ENCODE data around the gene EML3.
"Not testable (repeated sequence)": the region's sequence is repeated elsewhere in the genome, so short reads cannot be mapped to it uniquely, and the experiment has no call there.

EML3 gene

DNA sequence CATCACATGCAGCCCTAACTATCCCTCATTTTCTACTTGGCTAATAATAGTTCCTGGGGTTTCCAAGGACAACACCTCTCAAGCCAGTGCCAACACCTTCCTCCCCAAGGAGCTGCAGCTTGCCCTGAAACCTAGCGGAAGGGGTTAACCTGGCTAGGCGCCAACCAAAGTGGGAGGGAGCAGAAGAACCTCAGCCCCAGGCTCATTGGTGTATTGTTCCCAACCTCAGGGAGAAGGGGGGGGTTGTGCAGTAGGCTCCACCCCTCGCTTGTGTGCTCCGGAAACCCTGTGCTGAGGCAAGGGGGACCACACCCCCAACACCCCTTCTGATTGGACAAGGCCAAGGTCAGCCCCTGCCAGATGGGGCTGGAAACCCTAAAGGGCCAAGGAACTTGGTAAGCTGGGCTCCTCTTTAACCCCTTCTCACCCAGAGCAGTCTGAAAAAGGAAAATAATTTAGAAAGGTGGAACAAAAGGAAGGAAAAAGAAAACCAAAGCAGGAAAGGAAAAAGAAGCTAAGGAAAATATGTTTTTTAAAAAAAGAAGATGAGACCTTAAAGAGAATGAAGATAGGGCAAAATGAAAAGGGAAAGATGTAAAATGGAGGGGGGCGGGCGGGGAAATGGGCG, 13.4 kb downstream of the EML3 start:
- DNase-seq: peak; percentile 43

DNA sequence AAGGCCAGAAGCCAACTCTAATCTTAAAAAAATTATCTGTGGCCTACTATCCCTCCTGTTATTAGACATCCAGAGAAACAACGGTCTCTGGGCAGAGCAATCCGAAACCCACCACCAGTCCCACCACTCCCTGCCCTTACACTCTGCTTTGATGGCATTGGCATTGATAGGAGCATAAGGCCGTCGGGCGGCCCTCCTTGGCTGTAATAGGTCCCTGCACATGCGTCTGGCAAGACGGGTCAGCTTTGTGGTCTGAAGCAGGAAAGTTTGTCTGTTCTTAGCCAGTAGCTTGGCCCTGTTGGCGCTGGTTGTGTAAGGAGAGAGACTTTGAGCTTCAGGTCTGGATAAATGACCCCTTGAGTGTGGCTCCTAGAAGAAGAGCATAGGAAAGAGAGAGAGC, 17.5 kb downstream of the EML3 start:
- no peak for DNase-seq

DNA sequence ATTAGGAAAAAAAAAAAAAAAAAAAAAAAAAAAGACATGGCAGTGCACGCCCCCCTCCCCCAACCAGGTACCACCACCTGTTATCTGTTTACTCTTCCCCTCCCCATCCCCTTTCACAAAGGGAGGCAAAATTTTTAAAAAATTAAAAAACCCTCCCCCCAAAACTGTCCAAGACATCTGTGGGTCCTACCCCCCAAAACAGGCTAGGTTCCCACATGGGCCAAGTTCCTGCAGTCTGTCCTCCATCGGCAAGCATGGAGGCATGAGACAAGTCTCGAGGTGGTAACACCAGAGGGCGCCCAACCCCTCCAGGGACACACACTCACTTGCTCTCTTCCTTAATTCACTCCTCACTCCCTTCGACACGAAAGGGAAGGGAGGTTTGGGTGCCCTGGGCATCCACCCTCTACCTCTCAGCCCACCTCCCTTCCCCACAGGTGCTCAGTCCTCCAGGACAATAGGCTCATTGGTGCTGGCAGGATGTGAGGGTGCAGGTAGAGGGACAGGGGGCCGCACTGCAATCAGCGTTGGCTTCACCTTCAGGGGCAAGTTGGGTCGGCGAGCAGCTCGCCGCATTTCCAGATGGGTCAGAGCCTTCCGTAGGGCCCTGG, 19.0 kb downstream of the EML3 start:
- DNase-seq: no peak

DNA sequence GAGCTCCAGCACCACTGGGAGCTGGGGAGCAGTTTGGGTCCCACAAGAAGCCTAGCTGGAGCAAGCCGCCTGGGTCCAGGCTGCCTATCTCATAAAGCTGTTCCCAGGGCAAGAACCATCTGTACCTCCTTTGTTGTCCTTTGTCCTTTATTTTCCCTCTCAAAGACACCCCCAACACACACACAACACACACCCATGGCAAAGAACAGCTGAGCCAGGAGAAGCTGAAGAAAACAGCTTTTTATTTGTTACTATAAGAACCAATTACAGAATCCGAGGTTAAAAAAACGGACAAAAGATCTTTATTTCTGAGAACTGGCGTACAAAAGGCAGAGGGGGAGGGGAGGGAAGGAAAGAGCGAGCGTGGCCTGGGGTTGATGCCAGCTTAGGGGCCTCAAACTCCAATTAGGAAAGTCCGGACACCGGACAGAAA, 19.6 kb downstream of the EML3 start:
- no peak for DNase-seq

DNA sequence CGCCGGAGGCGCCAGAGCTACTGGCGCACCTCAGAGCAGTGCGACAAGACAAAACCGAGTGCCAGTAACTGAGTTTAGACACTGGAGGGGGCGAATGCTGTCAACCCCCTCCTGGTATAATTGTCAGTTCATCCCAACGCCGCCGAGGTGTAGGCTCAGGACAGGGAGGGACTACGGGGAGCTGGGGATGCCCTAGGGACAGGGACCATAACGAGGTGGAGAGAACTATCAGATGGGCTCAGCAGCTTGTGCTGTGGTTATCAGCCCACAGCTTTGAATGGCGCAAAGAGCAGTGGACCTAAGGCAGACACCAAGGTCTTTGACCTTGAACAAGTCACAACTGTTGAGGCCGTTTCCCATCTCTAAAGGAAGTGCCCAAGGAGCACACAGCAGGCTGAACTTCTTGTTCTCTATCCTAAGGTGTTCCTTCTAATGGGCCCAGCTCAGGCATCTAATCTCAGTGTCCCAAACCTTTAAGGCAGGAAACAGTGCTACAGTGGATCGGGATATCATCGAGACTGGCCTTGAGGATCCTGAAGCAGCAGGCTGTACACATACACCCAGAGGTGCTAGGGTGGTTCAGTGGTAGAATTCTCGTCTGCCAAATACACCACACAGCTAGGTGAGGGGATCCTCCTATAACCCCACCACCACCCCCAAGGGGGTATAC, 20.3 kb downstream of the EML3 start:
- no peak for DNase-seq

DNA sequence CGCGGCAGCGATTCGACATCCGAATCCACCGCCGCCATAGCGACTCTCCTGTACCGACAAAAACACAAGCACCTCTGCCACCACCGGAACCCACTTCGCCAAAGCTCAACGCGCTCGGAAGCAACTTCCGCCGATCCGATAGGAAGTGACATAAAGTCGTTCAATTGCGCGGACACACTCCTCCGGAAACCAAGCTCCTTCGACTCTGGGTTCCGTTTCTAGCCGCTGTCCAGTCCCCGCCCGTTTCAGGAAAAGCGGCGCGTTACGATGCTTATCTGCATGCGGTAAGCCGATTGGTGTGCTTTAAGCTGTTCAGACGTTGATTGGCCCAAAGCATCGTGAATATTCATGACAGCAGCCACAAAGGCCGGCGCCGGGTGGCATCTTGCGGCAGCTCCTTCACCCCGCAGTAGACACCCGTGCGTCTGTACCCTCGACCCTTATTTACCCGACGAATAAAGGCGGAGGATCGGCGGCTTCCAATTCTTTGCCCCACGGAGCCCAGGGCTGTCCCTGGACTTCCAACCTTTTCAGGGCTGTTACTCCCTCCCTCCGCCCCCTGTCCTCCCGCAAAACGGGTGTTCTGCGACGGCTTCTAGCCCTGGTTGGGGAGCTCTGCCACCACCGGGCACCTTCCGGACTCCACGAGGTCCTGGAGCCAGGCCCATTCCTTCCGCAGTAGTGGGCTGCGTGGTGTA, 21.0 kb downstream of the EML3 start, which contains the start of gene TUT1:
Gene TUT1, minus strand, starts transcription at position 76 of the 698 bp plus-strand sequence. Its CDS starts 38 bp downstream, at position 38.
- peak; percentile 92 for DNase-seq

DNA sequence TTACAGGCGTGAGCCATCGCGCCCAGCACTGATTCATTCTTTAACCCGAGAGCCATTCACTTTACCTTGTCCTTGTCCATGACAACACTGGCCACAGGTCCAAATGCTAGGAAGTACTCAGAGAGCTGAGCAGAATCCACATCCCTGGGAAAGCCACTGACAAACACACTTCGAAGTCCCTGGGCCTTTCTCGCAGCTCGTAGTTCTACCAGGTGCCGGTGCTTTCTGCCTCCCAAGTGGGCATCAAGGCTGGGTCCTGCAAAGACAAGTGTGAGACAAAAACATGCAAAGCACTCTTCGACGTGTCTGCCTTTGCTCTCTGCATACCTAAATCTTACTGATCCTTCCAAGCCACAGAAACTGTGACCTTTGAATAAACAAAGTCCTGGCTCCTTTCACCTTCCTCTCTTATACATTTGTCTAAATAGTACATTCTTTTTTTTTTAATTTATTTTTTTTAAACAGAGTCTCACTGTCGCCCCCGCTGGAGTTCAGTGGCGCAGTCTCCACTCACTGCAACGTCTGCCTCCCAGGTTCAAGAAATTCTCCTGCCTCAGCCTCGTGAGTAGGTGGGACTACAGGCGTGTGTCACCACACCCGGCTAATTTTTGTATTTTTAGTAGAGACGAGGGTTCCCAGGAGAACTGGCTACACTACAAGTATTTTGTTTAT, 23.5 kb downstream of the EML3 start:
- no peak for DNase-seq

DNA sequence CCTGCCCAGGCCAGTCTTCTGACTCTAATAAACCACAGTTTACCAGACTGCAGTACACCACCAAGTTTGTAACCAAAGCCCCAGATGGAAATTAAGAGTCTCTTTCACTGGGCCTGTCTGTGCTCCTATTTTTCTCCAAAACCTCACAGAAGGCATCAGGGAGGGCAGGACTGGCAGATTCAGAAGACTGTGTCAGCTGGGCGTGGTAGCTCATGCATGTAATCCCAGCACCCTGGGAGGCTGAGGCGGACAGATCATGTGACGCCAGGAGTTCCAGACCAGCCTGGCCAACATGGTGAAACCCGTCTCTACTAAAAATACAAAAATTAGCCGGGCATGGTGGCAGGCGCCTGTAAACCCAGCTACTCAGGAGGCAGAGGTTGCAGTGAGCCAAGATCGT, 27.2 kb downstream of the EML3 start:
- DNase-seq: not testable (repeated sequence)

DNA sequence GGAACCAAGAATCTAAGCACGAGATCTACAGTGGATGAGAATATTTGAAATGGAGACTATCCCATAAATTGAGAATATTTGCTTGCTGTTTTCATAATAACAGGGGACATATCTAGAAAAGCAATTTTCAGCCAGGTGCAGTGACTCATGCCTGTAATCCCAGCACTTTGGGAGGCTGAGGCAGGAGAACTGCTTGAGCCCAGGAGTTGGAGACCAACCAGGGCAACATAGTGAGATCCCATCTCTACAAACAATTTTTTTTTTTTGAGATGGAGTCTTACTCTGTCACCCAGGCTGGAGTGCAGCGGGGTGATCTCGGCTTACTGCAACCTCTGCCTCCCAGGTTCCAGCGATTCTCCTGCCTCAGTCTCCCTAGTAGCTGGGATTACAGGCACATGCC, 30.8 kb downstream of the EML3 start:
- DNase-seq: not testable (repeated sequence)

DNA sequence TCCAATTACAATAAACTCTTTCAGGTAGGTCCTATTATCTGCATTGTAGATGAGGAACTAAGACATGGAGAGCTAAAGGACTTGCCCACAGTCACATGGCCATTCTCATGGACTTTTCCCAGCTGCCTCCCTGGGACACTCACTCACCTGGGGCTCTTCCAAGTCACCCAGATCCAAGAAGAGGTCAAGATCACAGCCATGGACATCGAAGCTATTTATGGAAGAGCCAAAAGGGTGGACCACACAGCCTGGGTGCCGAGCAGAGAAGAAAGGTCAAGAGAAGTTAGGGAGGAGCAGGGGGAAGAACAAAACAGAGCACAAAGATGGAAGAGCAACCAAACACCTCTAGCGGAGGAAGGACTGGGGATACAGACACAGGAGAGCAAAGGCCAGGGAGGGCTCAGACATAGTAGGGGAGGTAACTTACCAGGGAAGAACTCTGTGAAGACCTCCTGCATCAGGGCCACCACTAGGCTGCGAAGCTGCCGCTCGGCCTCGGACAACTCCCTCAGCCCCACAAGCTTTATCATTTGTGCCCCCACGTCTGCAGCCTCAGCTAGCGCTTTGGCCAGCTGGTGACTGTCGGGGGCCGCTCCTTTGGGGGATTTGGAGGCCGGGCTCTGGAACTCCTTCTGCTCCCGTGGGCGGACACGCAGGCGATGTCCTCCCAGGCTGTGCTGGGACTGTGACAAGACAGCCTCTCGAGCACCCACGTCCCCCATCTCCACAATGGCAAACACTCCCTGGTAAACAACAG, 31.4 kb downstream of the EML3 start:
- no peak for DNase-seq

DNA sequence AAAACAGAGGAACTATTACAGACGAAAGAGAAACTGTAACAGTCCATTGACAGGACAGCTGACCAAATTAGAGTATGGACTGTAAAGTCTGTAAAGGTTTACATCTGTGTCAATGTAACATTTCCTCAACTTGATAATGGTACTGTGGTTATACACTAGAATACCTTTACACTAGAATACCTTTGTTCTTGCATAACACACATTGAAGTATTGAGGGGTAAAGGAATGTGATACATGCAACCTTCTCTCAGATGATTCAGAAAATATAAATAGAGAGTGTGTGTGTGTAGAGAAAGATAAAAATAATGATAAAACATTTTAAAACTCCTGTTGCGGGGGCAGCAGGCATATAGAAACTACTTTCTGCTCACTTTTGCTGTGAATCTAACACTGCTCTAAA, 33.3 kb downstream of the EML3 start:
- DNase-seq: no peak

DNA sequence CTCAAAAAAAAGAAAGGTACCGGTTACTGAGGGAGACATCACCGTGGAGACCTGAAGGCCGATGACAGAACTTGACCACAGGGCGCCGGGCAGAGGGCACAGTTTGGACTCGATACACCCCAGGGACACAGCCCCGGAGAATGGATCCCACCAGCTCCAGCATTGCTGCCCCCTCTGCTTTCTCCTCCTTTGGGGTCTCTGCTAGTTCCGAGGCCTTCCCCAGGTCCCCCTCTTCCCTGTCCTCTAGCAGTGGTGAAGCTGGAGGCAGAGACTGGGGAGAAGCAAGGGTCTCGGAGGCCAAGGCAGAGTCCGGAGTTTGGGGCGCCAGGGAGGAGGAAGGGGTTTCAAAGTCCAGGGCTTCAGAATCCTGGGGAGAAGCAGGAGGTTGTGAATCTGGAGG, 34.0 kb downstream of the EML3 start:
- DNase-seq: no peak

DNA sequence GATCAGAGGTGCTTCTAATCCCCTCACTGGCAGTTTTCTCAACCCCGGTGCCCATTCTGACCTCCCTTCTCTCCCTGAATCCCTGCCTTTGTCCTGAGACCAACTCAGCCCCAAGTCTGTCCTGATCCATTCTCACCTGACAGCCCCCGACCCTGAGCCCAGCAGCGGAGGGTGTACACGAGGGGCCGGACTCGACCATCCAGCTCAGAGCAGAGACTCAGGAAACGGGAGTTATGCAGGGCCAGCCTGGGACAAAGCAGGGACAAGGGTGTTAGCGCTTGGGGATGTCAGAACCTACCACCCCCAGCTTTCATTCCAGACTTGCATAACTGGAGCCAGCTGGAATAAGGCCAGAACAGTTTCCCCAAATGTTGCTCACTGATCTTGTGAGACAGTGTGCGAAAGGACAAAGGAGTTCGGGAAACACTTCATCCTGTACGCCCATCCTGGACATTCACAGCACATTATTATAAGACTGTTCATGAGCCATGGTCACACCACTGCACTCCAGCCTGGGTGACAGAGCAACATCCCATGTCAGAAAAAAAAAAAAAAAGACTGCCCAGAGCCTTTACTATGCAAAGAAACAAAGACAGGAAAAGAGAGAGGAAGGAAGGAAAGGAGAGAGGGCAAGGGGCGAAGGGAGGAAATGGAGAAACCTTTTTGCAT, 35.4 kb downstream of the EML3 start:
- DNase-seq: no peak

DNA sequence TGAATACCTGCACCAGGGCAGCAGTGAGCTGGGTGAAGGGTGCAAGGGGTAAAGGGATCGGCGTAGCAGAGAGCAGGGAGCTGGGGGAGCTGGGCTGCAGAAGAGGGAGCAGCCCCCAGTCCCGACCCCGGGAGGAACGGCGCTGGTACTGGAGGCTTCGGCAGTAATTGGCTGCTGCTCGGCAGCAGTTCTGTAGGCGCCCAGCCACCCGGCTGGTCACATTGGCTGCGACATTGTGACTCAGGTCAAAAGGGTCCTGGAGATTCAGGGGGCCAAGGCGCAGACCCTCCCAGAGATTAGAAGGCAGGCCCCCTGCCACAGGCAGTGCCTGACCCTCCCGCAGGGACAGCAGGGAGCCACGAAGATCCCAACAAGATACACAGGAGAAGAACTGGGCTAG, 36.7 kb downstream of the EML3 start:
- DNase-seq: no peak

DNA sequence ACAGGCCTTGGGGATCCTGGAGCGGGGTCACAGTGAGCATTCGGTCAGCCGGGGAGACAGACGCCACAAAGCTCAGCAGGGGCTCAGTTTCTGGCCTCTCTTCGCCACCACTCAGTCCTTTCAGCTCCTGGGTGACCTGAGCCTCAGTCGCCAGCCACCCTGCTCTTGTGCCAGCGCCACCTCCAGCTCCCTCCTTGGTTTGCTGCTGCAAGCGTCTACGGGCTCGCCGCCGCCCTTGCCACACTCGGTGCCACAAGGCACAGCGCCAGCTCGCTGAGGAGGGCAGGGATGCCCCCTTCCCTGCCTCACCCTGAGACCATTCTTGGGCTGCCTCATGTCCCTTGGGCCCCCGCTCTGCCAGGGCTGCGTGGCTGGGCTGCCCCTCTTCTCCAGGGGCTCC, 37.4 kb downstream of the EML3 start:
- DNase-seq: no peak

DNA sequence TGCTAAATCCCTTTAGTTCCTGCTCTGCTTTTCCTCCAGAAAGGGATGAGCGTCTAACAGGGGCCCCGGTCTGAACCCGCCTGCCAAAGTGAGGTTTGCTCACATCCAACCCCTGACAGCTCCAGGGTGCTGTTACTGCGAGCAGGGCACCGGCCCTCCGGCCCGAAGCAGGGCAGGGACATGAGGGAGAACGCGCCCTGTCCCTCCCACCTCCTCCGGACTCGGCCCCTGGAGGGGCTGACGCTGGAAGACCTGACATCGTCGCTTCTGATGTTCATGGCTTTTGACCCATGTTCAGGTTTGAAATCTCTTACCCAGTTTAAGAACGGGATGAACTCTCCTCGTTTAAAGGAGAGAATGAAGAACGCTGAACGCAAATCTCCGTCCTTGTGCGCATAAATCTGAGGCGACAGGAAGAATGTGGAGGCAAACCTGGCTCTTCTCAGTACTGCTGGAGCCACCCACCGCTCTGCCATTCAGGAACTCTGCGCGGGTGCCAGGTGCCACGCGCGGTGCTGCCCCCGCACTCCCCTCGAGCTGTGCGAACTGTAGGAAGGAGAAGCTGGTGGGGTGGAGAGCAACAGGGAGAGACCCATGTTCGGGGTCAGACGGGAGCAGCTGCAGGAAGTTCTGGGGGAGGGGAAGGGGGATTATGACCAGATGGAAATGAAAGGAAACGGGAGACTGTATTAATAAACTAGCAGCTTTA, 38.1 kb downstream of the EML3 start:
- DNase-seq: no peak

DNA sequence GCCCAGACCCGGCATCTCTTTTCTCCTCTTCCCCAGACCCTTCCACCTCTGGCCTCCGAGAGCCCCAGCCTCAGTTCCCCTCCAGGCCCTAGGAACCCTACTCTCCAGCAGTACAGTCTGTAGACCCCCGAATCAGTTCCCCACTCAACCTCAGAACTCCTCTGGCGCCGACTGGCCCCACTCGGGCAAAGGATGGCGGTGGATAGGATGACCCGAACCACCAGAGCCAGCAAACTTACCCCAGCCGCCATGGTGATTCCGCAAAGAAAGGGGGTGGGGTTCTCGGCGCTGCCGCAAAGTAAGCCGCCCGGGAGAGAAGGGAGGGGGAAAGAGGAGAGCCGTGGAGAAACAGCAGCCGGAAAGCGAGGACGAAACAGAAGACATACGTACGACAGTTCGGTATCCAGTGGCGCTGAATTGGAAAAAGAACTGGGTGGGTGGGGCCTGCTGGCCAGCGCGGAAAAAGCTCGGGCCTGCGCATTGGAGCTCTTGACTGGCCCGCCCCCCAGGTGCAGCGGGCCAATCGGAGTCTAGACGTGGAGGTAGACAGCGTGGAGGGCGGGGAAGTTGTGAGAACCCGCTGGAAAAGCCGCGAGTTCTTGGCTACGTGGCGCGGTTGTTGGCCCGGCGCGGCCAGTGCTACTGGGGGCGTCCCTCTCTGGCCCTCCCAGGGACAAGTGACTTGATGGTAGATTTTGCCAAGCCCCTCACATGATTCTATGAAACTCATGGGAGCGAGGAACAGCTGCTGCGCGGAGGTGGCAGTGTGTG, 38.8 kb downstream of the EML3 start, which contains the start of gene EEF1G:
Gene EEF1G, minus strand, starts transcription at position 300 of the 771 bp plus-strand sequence. Its CDS starts 49 bp downstream, at position 251.
- DNase-seq: peak; percentile 99

DNA sequence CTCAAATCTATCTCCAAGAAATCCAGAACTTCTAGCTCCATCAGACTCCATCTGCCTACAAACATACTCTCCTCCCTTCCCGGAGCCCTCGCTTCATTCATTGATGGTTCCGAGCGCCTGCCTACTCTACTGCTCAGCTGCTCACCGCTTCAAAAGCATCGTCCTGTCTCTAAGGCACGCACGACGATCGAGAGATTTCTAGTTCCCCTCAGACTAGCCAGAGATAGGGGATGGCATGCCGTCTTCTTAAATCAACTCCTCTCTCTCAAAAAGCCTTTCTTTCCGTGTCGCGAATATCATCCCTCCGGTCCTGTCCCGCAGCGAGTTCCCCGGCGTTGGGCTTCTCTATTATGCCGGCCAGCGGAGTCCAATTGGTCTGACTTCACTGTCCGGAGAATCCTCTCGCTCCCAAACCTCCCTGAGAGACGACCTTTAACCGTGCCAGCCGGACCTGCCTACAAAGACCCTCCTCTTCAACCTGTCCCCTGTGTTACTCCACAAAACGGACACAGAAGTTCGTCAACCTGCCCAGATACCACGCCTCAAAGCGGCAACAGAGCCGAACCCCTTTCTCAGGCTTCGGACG, 39.5 kb downstream of the EML3 start:
- no peak for DNase-seq

DNA sequence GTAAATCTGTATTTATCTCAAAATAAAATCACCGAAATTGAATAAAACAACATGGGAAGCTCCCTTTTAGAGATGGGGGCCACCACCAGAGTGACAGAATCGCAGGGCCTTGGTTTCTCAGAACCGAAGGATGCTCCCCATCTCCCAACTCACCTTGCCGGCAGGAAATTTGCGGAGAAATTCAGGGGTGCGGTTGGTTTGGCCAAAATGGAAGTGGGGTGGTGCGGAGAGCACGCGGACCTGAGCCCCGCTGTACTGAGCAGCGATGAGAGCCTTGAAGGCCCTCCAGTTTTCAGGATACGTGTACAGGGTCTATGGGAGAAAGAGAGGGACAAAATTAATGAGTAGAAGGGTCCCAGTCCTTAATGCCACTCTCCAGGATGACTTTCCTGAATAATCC, 40.1 kb downstream of the EML3 start:
- DNase-seq: no peak

DNA sequence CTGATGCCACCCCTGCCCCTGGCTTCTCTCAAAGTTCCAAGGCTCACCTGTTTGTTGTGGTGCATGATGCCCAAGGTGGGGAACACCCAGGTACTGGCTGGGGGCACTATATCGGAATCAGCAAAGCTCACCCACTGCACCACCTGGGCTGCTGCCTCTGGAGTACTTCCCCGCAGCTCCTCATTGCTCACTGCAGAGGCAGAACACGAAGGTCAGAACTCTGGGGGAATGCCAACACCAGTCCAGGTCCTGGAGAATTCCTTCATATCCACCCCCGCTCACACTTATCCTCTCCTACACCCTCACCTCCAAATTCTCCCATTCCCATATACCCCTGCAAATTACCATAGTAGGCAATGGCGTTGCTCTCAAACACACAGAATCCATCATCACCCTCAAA, 41.1 kb downstream of the EML3 start:
- not testable (repeated sequence) for DNase-seq
